Mesodermal cell (in vitro differentiated cells): Measurements from ENCODE around the gene GIT2.

Source experiments
- H3K27ac ChIP-seq: 2 replicates; pipeline ENCODE4 v1.7.0; 2013; ENCODE audit warnings: mild to moderate bottlenecking, low read depth, low read length, moderate library complexity; ENCODE audit not compliant: severe bottlenecking
- H3K36me3 ChIP-seq: 2 replicates; pipeline ENCODE4 v1.7.1; 2013; ENCODE audit warnings: mild to moderate bottlenecking, low read length, moderate library complexity; ENCODE audit not compliant: control insufficient read depth, insufficient read depth
- H3K4me1 ChIP-seq: one replicate; pipeline ENCODE4 v1.7.1; 2013; ENCODE audit warnings: mild to moderate bottlenecking, low read length; ENCODE audit not compliant: insufficient read depth, control insufficient read depth, poor library complexity, severe bottlenecking
- H3K4me3 ChIP-seq: 2 replicates; pipeline ENCODE4 v1.7.0; 2013; ENCODE audit warnings: low read length, control low read depth, mild to moderate bottlenecking; ENCODE audit not compliant: insufficient read depth, poor library complexity, severe bottlenecking; ENCODE audit errors: extremely low read depth
- H3K9me3 ChIP-seq: 2 replicates; pipeline ENCODE4 v1.7.1; 2013; ENCODE audit warnings: mild to moderate bottlenecking, low read length, moderate library complexity; ENCODE audit not compliant: control insufficient read depth
- WGBS, 2 experiments: methylation state at CpG; one replicate each; pipeline ENCODE4 v1.1.5; 2013; ENCODE audit warnings: missing lambda C conversion rate in 2 of 2; ENCODE audit not compliant: insufficient coverage in 2 of 2; 5-methylcytosine and 5-hydroxymethylcytosine counted together

GIT2 gene

DNA sequence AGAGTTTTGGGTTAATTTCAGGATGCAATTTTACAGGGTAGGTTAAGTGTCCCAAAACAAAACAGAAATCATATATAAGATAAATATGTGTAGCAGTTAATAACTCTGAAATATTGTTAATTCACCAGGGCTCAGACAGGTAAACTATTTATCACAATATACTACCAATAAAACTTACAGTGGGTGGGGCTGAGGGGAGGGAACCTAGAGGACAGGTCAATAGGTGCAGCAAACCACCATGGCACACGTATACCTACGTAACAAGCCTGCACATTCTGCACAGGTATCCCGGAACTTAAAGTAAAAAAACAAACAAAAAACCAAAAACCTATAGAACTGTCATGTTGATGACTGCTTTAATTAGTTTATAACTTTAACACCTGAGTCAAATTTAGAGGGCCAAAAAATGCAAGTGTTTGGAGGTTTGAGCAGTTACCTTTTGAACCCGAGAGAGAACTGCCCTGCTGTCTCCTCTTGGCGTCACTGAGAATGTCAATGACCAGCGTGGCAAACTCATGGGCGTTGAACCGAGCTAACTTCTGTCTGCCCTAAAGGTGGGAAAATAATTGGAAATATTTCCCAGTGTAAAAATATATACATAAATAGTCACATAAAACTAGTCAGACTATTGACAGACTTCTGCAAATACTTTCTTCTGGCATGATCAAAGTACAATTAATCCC, 36.6 kb downstream of the GIT2 start:
- Histone ChIP-seq H3K4me3 (no peak overlapping the region), H3K4me1 (no peaks in the 10 kb centered on the region), H3K27ac (no peak overlapping the region), H3K36me3 (peaks cover 51% of the 10 kb centered on the region), H3K9me3 (no peaks in the 10 kb centered on the region)
- WGBS, 2 experiments: 100% methylated on average over 1 to 2 of the region's 8 CpGs

DNA sequence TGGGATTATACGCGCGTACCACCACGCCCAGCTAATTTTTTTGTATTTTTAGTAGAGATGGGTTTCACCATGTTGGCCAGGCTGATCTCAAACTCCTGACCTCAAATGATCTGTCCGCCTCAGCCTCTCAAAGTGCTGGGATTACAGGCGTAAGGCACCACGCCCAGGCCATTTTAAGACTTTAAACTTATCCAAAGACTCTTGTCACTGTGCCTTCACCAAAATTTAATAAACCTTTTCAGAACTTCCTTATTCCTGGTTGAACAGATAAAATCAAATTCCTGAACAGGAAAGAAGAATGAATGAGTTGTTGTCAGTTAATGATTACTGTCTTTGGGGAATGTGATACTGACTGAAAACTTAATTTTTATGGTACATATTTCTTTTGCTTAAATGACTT, 37.8 kb downstream of the GIT2 start:
- peaks cover 52% of the 10 kb centered on the region for H3K36me3 ChIP-seq
- no peak overlapping the region for H3K27ac ChIP-seq
- 86 to 100% methylated on average over 4 to 7 of the region's 7 CpGs for WGBS, 2 experiments
- H3K4me3 ChIP-seq: no peak overlapping the region
- no peaks in the 10 kb centered on the region for H3K4me1 ChIP-seq
- no peaks in the 10 kb centered on the region for H3K9me3 ChIP-seq

DNA sequence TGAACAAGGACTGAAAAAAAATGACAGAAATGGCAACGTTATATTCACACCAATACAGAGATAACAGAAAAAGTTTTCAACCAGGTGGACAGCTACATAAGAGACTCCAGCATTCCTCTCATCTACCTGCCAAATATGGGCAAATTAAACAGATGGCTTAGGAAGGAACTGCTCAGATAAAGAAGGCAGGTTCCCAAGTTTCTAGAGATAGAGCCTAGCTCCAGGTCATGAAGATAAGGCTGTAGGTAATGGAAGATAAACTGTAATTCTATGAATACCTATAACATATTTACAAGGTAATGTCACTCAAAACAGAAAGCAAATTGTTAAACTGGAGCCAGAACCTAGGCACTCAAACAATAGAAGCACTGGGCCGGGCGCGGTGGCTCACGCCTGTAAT, 42.5 kb downstream of the GIT2 start:
- H3K36me3 ChIP-seq: peaks cover 61% of the 10 kb centered on the region
- no peak overlapping the region for H3K27ac ChIP-seq
- H3K4me1 ChIP-seq: peaks cover 23% of the 10 kb centered on the region
- WGBS, 2 experiments: 95 to 100% methylated on average over 4 to 5 of the region's 5 CpGs
- H3K9me3 ChIP-seq: no peaks in the 10 kb centered on the region
- H3K4me3 ChIP-seq: no peak overlapping the region

DNA sequence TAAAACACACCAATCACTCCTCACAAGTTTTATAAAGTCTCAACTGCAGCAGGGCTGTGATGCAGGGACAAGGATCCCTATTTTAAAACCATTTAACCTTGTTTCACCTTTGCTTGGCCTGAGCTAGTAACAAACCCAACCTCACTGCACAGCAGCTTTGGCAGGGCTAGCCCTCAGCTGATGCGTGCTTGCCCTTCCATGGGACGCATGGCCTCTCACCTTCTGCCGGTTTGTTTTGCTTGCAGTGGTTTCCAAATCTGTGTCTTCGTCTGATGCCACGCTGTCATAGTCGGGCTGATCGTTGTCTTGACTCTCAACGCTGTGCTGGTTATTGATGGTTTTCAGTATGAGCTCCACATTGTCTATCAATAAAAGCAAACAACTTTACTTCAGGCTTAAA, 43.3 kb downstream of the GIT2 start:
- Histone ChIP-seq H3K4me3 (no peak overlapping the region), H3K36me3 (peaks cover 64% of the 10 kb centered on the region), H3K9me3 (no peaks in the 10 kb centered on the region), H3K27ac (no peak overlapping the region), H3K4me1 (peaks cover 23% of the 10 kb centered on the region)
- WGBS, 2 experiments: 100% methylated on average over 3 to 4 of the region's 8 CpGs

DNA sequence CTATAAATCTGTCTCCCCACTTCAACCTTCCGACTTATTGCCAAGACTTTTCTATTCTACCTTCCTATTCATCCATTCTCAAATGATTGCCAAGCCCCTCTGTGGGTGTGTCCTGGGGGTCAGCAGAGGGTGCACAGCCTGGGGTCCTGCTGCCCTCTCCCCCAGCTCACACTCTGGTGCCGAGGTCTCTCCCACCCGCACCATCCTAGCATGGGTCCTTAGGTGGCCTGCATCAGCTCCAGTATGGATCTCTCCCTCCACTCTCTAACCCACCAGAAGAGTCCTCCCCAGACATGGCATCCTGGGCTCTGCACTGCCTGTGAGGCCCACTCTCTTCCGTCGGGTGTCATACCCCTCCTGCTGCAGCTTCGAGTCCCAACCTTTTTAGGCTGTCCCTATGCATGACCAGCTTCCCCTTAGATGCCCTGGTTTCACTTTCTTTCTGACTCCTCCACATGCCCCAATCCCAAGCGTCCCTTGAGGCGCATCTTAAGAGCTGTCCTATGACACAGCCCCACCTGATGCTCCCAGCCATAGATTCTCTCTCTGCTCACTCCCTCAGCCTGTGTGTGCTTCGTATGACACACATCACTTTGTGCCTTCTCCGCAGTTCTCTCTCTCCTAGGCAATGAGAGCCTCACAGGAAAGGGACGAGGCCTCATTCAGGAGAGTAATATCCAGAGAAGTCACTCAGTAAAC, 43.9 kb downstream of the GIT2 start:
- Histone ChIP-seq H3K4me1 (peaks cover 25% of the 10 kb centered on the region), H3K4me3 (no peak overlapping the region), H3K36me3 (peaks cover 70% of the 10 kb centered on the region), H3K27ac (no peak overlapping the region), H3K9me3 (no peaks in the 10 kb centered on the region)
- WGBS, 2 experiments: 92 to 97% methylated on average over 8 to 10 of the region's 11 CpGs

DNA sequence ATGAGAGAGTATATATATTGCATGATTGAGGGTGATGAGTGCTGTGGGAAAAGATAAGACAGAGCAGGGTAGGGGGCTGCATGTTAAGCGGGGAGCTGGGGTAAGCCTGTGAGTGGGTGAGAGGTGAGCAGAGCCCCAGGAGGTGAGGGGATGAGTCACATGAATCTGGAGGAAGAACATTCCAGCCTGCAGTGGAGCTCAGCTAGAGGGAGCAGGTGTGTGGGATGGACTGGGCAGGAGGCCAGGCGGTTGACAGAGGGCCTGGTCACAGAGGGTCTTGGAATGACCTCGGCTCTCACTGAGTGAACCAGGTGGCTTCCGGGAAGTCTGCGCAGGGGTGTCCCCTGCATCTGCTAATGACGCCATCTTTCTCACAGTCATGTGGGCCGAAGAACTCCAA, 44.4 kb downstream of the GIT2 start:
- H3K27ac ChIP-seq: peak overlapping the region; percentile 32
- 92% methylated on average over 7 of the region's 7 CpGs for WGBS, 2 experiments
- peaks cover 71% of the 10 kb centered on the region for H3K36me3 ChIP-seq
- peaks cover 30% of the 10 kb centered on the region for H3K4me1 ChIP-seq
- no peaks in the 10 kb centered on the region for H3K9me3 ChIP-seq
- H3K4me3 ChIP-seq: no peak overlapping the region

DNA sequence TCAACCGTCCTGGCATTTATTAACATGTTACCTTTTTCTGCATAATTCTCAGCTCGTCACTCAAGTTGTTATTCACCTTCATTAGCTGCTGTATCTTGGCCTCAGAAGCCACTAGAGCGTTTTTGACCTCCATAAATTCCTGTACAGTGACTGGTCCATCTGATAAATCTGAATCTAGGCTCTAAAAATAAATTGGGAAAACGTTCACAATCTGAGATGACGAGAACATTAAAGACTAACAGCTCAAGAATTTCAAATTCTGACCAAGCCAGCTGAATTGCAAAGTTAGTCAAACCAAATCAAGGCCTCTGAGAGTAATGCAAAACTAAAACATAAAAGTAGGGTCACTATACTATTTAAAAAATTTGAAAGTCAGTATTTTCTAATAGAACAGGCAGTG, 45.0 kb downstream of the GIT2 start:
- Histone ChIP-seq H3K4me3 (no peak overlapping the region), H3K36me3 (peaks cover 71% of the 10 kb centered on the region), H3K27ac (peak overlapping the region; percentile 64), H3K9me3 (no peaks in the 10 kb centered on the region), H3K4me1 (peaks cover 37% of the 10 kb centered on the region)
- 86 to 89% methylated on average over 3 to 4 of the region's 5 CpGs for WGBS, 2 experiments

DNA sequence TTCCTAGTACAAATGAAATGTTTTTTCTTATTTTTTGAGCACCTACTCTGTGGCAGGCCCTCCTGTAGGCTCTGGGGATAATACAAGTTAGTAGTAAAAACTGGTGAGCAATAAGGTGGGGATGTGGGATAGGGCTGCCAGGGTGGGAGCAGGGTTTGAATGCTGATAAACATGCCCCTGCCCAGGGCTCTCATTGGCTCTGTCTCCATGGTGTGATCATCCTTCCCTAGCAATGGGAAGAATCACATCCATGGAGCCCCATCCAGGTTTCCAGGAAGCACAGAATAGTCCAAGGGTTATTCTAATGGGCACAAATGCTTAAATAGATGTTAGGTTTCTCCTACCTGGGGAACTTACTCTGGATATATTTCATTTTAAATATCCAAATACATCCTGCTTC, 45.5 kb downstream of the GIT2 start:
- Histone ChIP-seq H3K27ac (peak overlapping the region; percentile 64), H3K9me3 (no peaks in the 10 kb centered on the region), H3K36me3 (peaks cover 69% of the 10 kb centered on the region), H3K4me3 (no peak overlapping the region), H3K4me1 (peaks cover 37% of the 10 kb centered on the region)

DNA sequence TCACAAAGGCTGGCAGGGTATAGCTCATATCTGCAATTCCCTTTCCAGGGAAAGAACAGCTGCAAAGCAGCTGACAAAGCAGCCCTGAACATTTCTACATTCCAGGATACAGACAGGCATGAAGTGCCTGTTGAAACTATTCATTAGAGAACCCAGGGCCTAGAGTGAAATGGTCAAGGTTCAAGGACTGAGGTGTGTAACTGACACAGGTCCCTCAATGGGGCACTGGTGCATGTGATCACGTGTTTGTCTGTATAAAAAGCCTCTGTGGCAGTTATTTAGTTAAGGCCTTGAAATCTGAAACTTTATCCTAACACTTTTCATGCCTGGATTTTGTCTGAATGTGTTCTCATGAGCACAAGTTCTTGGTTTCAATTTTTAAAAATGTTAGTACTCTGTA, 47.1 kb downstream of the GIT2 start:
- Histone ChIP-seq H3K4me1 (peaks cover 42% of the 10 kb centered on the region), H3K36me3 (peaks cover 69% of the 10 kb centered on the region), H3K4me3 (no peak overlapping the region), H3K27ac (no peak overlapping the region), H3K9me3 (no peaks in the 10 kb centered on the region)
- 100% methylated on average over 1 of the region's 1 CpG for WGBS, 2 experiments

DNA sequence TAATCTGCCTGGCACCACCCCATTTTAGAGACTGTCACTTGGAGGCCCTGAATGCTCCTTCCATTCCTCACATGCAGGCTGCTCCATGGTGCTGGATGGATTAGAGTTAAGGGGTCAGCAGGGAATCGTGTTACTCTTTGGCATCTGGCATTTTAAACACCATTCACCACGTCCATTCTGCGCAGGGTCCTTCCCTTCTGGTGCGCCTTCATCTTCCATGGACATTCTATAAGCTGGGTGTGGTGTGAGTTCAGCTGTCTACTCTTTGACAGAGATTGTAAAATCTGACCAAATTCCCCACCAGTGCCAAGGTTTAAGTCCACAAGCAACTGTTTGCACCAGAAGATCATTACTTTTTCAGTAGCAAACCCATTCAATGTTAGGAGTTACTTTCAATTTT, 47.8 kb downstream of the GIT2 start:
- peaks cover 70% of the 10 kb centered on the region for H3K36me3 ChIP-seq
- no peak overlapping the region for H3K4me3 ChIP-seq
- no peak overlapping the region for H3K27ac ChIP-seq
- WGBS, 2 experiments: no CpG with 5 or more reads among the region's 4 CpGs
- H3K4me1 ChIP-seq: peaks cover 44% of the 10 kb centered on the region
- H3K9me3 ChIP-seq: no peaks in the 10 kb centered on the region

DNA sequence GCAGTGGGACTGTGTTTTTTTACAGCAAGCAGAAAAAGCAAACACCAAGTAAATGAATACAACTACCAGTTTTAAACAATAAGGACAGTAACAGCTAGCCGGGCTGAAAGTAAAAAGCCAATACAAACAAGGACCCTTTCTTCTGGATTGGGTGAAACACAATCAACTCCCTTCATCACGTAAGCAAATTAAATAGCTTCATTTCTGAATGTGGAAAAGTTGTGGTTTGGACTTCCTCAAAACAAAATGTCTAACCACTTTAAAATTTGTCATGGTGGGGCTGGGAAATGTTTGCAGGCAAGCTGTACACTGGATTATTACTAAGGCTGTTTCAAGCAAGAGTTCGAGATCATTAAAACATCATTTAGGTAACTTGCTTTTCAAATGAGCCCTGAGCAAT, 48.6 kb downstream of the GIT2 start:
- Histone ChIP-seq H3K4me3 (no peak overlapping the region), H3K9me3 (no peaks in the 10 kb centered on the region), H3K27ac (peak overlapping the region; percentile 84), H3K36me3 (peaks cover 69% of the 10 kb centered on the region), H3K4me1 (peaks cover 44% of the 10 kb centered on the region)
- WGBS, 2 experiments: 85 to 86% methylated on average over 1 of the region's 3 CpGs
